Measurements from ENCODE around the gene SP5. TPM values are rescaled to one million over a fixed set of nuclear protein-coding genes. Genes with fewer than 3 reads are reported as not detected.
A peak's percentile ranks its signal among the peaks of the same experiment; 100 is the strongest.

The SP5 gene
- total and polyA plus RNA-seq, 9 of the 15 experiments (the other 6 are each of a cell fraction or from before 2014, with no cell fraction given) = 0.03 to 1.7 (median 0.16) TPM; not detected in 1

- TF ChIP-seq KLF6 (CRISPR knock-in tag; IDR thresholded peaks at IDR 0.05; ENCODE audit: borderline replicate concordance) (no peak), MYNN (IDR thresholded peaks at IDR 0.05) (0 out of 2 replicates have a peak, but pooled peaks have one; percentile 2), MYNN (CRISPR knock-in tag; IDR thresholded peaks at IDR 0.05) (no peak), ZNF121 (CRISPR knock-in tag; conservative IDR thresholded peaks at IDR 0.05) (no peak), E2F5 (CRISPR knock-in tag; IDR thresholded peaks at IDR 0.05) (no peak), SREBF2 (CRISPR knock-in tag; IDR thresholded peaks at IDR 0.05) (no peak), POLR2A (conservative IDR thresholded peaks at IDR 0.05) (peak; percentile 53; the same call in 1 of the 2 replicates), ZNF407 (IDR thresholded peaks at IDR 0.05; ENCODE audit: low read depth) (no peak), CBX3 (IDR thresholded peaks at IDR 0.05; ENCODE audit: borderline replicate concordance in 1 of 2, low read length in 2 of 2) (0 out of 3 replicates have a peak, but pooled peaks of 1 of the 2 experiments have one; percentile 12), BHLHE40 (IDR thresholded peaks at IDR 0.05; ENCODE audit: low read length) (0 out of 2 replicates have a peak, but pooled peaks have one; percentile 4)
These were observed 28.5 kb downstream of the SP5 start (continued) for GRCh38 chr2:170743530-170744239.
